Right lobe of liver (tissue), 4 donors: ENCODE measurements around the gene ZNF451.

Source experiments
- POLR2A ChIP-seq: fragments of 450-650 bp; IDR thresholded peaks from one replicate; pipeline ENCODE4 v1.6.1; 2017; ENCODE audit warnings: antibody characterized with exemption, mild to moderate bottlenecking
- TF ChIP-seq, protein P1 (sequence below), 4 donors: fragments of 200-600 bp in 3 of 4; fragments of 450-650 bp in 1 of 4; IDR thresholded peaks; one replicate each; pipeline versions ENCODE4 v1.5.1 to v1.8.0; 2016 to 2022; ENCODE audit warnings: antibody characterized with exemption in 4 of 4, mild to moderate bottlenecking in 2 of 4
- donor health status: DM: no; HTN: no; CAD: no.
- donor health status: DM: no; HTN: no; CAD: no.
- donor health status: DM: no; HTN: yes; CAD: no.

DNA sequence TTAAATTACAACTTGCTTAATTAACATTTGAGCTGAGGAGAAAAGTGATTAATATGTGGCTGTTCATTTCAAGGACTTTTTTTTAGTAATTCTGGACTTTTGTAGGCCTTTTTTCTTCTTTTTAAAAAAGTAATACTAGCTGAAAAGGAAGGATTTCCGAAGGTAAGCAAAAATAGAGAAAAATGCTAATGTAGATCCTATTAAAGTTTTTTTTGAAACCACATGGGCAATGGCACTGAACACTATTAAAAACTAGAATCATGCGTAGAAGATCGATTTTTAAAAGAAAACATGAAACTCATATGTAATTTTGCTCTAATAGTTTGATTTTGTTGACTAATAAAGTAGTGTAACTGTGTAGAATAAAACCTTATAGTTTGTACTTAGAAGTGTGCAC, 84.5 kb downstream of the ZNF451 start:
- TF ChIP-seq, protein P1, sequence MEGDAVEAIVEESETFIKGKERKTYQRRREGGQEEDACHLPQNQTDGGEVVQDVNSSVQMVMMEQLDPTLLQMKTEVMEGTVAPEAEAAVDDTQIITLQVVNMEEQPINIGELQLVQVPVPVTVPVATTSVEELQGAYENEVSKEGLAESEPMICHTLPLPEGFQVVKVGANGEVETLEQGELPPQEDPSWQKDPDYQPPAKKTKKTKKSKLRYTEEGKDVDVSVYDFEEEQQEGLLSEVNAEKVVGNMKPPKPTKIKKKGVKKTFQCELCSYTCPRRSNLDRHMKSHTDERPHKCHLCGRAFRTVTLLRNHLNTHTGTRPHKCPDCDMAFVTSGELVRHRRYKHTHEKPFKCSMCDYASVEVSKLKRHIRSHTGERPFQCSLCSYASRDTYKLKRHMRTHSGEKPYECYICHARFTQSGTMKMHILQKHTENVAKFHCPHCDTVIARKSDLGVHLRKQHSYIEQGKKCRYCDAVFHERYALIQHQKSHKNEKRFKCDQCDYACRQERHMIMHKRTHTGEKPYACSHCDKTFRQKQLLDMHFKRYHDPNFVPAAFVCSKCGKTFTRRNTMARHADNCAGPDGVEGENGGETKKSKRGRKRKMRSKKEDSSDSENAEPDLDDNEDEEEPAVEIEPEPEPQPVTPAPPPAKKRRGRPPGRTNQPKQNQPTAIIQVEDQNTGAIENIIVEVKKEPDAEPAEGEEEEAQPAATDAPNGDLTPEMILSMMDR (IDR thresholded peaks at IDR 0.05), result no peak
- no peak for TF ChIP-seq POLR2A
